Mucosa of descending colon (tissue), 3 donors: ENCODE data around the gene PNMA8A. TPM values are rescaled to one million over a fixed set of nuclear protein-coding genes. Genes with fewer than 3 reads are reported as not detected.
A peak's percentile ranks its signal among the peaks of the same experiment; 100 is the strongest.

ENCODE experiments used
- ATAC-seq: fragments of 200-7000 bp; cut with Tn5 transposase; one replicate; pipeline ENCODE4 v1.9.1; 2020; ENCODE audit warnings: mild to moderate bottlenecking, moderate library complexity
- DNase-seq, 3 donors: peaks; one replicate each; pipeline ENCODE4 v3.0.0-alpha.2; 2020
- H3K36me3 ChIP-seq: fragments of 200-600 bp; one replicate; pipeline ENCODE4 v1.8.0; 2021; ENCODE audit warnings: low read depth, mild to moderate bottlenecking
- H3K4me1 ChIP-seq: fragments of 200-600 bp; one replicate; pipeline ENCODE4 v1.8.0; 2021; ENCODE audit warnings: low read depth, mild to moderate bottlenecking
- H3K4me3 ChIP-seq: fragments of 200-600 bp; one replicate; pipeline ENCODE4 v1.8.0; 2021; ENCODE audit warnings: mild to moderate bottlenecking
- H3K9me3 ChIP-seq: fragments of 200-600 bp; one replicate; pipeline ENCODE4 v1.8.0; 2021; ENCODE audit warnings: mild to moderate bottlenecking
- CTCF ChIP-seq: fragments of 200-600 bp; IDR thresholded peaks from one replicate; pipeline ENCODE4 v1.8.0; 2022; ENCODE audit warnings: antibody characterized with exemption, mild to moderate bottlenecking
- intact Hi-C, 2 donors: fragments of 100-400 bp; cut with DNase I in 1 of 2; cut with micrococcal nuclease in 1 of 2; formaldehyde crosslinking; loops; one replicate each; pipeline versions ENCODE4 v1.11.0 to v1.11.1; 2022; cut with DNase I, micrococcal nuclease
- total RNA-seq, 3 donors: library from RNA; stranded (reverse); fragmentation: NEBNext Ultra II Directional in 2 of 3; extraction: Animal tissue kit (Norgen Biotek cat#: 25700) in 2 of 3; gene quantifications; one replicate each; pipeline versions ENCODE4 v1.2.1 to v1.2.4, GENCODE V29; 2021 to 2023
- donor health status: DM: no; HTN: no; CAD: no; lungs with moderate emphysema.
- donor health status: DM: no; HTN: no; CAD: no.
- donor health status: DM: no; HTN: yes; CAD: no.

PNMA8A gene
- total RNA-seq, 3 donors from 2014 or later = 0.20 to 3.2 (median 0.80) TPM

GRCh38 chr19:46494941-46495785, 23.8 kb upstream of the PNMA8A start:
- Histone ChIP-seq H3K9me3 (no peaks in the 10 kb centered on the region), H3K4me1 (peaks cover 7% of the 10 kb centered on the region), H3K36me3 (no peaks in the 10 kb centered on the region), H3K4me3 (no peak overlapping the region)
- no peak for ATAC-seq
- DNase-seq = no peak
- intact Hi-C loops = no loop called here
- TF ChIP-seq CTCF = no peak

- H3K36me3 ChIP-seq = no peaks in the 10 kb centered on the region
- no peaks in the 10 kb centered on the region for H3K9me3 ChIP-seq
- DNase-seq (no peak), ATAC-seq (no peak)
- no peak overlapping the region for H3K4me3 ChIP-seq
- TF ChIP-seq CTCF = no peak
- intact Hi-C loops = no loop called here
- peaks cover 10% of the 10 kb centered on the region for H3K4me1 ChIP-seq
Observed at GRCh38 chr19:46494146-46494940, 23.0 kb upstream of the PNMA8A start.

- peak; percentile 26 for ATAC-seq
- DNase-seq = peak in 1 of 3 donors; percentile 19
- H3K4me3 ChIP-seq = no peak overlapping the region
- TF ChIP-seq CTCF = no peak
- intact Hi-C loops = no loop called here
- no peaks in the 10 kb centered on the region for H3K9me3 ChIP-seq
- H3K4me1 ChIP-seq = peaks cover 10% of the 10 kb centered on the region
- no peaks in the 10 kb centered on the region for H3K36me3 ChIP-seq
Observed at GRCh38 chr19:46493236-46494145, 22.1 kb upstream of the PNMA8A start.

GRCh38 chr19:46492841-46493235, 21.5 kb upstream of the PNMA8A start:
- Histone ChIP-seq H3K4me1 (peaks cover 10% of the 10 kb centered on the region), H3K4me3 (no peak overlapping the region), H3K9me3 (no peaks in the 10 kb centered on the region), H3K36me3 (no peaks in the 10 kb centered on the region)
- intact Hi-C loops = no loop called here
- no peak for TF ChIP-seq CTCF
- DNase-seq = no peak
- no peak for ATAC-seq

GRCh38 chr19:46491975-46492682, 20.8 kb upstream of the PNMA8A start:
- Histone ChIP-seq H3K36me3 (no peaks in the 10 kb centered on the region), H3K9me3 (no peaks in the 10 kb centered on the region), H3K4me3 (no peak overlapping the region), H3K4me1 (peaks cover 10% of the 10 kb centered on the region)
- intact Hi-C loops = no loop called here
- ATAC-seq = no peak
- no peak for TF ChIP-seq CTCF
- no peak for DNase-seq
